Measurements from ENCODE around the gene HSPA8. TPM values are rescaled to one million over a fixed set of nuclear protein-coding genes. Genes with fewer than 3 reads are reported as not detected.

HSPA8 gene
- total and polyA plus RNA-seq, 2 of the 4 experiments (the other 2 are of a cell fraction) = 2,309 to 4,346 TPM

DNA sequence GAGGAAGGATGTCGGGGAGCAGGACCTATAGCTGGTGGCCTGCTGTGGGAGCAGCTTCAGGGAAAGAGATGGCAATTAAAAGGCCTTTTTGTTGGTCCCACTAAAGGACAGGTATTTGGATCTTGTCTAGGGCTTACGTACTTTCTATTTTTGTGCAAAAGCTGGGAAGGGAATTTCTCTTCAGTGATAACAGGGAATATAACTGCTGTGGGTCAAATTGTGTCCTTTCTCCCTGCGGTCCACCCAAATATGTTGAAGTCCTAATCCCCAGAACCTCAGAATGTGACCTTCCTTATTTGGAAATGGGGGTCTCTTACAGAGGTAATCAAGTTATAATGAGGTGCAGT is 14.0 kb downstream of the HSPA8 start:
- H2BK5ac ChIP-seq (ENCODE audit: low read depth, low read length, poor library complexity, severe bottlenecking) = no peak overlapping the region
- no peak overlapping the region for H2AFZ ChIP-seq (replicated peaks; ENCODE audit: low read length, poor library complexity)
- WGBS, 2 experiments (ENCODE audit: extremely low coverage in 2 of 2, insufficient read length in 1 of 2) = 91% methylated on average over 1 of the region's 3 CpGs; no CpG with 5 or more reads in 1 of the 2 experiments
- H4K5ac ChIP-seq (ENCODE audit: low read depth, low read length) = no peak overlapping the region
- no peak overlapping the region for H2AK9ac ChIP-seq (replicated peaks; ENCODE audit: low read depth, low read length, poor library complexity)
- H3K27me3 ChIP-seq (ENCODE audit: control insufficient read depth, insufficient read depth, low read length) = peaks cover 11% of the 10 kb centered on the region
- H3K14ac ChIP-seq (replicated peaks; ENCODE audit: low read depth, low read length) = no peak overlapping the region
- in situ Hi-C loops (cut with MboI; ENCODE audit: low sequenced_read_pairs) (no loop called here), intact Hi-C loops (cut with micrococcal nuclease) (no loop called here), dilution Hi-C loops (cut with HindIII; ENCODE audit: low sequenced_read_pairs, unreplicated experiment) (loop anchor here (25.0 kb wide), 1 partner anchor 186 kb away; no protein-coding TSS in a partner anchor)
- no peaks in the 10 kb centered on the region for H3K79me1 ChIP-seq (ENCODE audit: low read depth in 1 of 2, low read length in 2 of 2)
- no peak overlapping the region for H3K4me2 ChIP-seq (ENCODE audit: low read depth, low read length)
- H3K56ac ChIP-seq (ENCODE audit: extremely low read depth, insufficient read depth, low read length) = no peak overlapping the region
- no peak overlapping the region for H3K4ac ChIP-seq (ENCODE audit: low read depth, low read length)
- H3K23ac ChIP-seq (ENCODE audit: low read depth, low read length) = no peak overlapping the region
- H4K8ac ChIP-seq (ENCODE audit: low read depth in 2 of 2, low read length in 2 of 2) = no peak overlapping the region
- no peaks in the 10 kb centered on the region for H3K4me1 ChIP-seq (ENCODE audit: control insufficient read depth, insufficient read depth, low read length)
- H2BK15ac ChIP-seq (ENCODE audit: low read depth, low read length) = no peak overlapping the region
- H3K9me1 ChIP-seq (ENCODE audit: insufficient read depth, low read length) = 0 out of 2 replicates have a peak, but pooled peaks cover 3% of the 10 kb centered on the region
- peaks cover under 1% of the 10 kb centered on the region; the same call in 1 of the 2 replicates for H4K20me1 ChIP-seq (ENCODE audit: insufficient read depth, low read length)
- ChIA-PET POLR2A (ENCODE audit: unreplicated experiment) (no interaction called here), CTCF (interaction anchor here (1.4 kb wide), 1 partner anchor 9 kb away, joined by 3 read pairs; no protein-coding TSS in a partner anchor)
- no peak overlapping the region for H4K91ac ChIP-seq (ENCODE audit: insufficient read depth, low read depth, low read length)
- no peak overlapping the region for H2BK20ac ChIP-seq (ENCODE audit: low read depth, low read length)
- ATAC-seq (ENCODE audit: low read depth) (no peak), DNase-seq (no peak)
- H3K36me3 ChIP-seq (ENCODE audit: control insufficient read depth, insufficient read depth, low read length) = no peaks in the 10 kb centered on the region
- H2AK5ac ChIP-seq (ENCODE audit: low read depth, low read length) = no peak overlapping the region
- TF ChIP-seq BHLHE40 (IDR thresholded peaks at IDR 0.05; ENCODE audit: low read depth, low read length) = no peak
- TF ChIP-seq MXI1 (IDR thresholded peaks at IDR 0.05; ENCODE audit: borderline replicate concordance, low read depth, low read length) = no peak
- no peak for TF ChIP-seq POLR2A (IDR thresholded peaks at IDR 0.05; ENCODE audit: low read depth, low read length)
- no peak for TF ChIP-seq CEBPB (IDR thresholded peaks at IDR 0.05; ENCODE audit: low read depth, low read length)
- TF ChIP-seq, protein P1, sequence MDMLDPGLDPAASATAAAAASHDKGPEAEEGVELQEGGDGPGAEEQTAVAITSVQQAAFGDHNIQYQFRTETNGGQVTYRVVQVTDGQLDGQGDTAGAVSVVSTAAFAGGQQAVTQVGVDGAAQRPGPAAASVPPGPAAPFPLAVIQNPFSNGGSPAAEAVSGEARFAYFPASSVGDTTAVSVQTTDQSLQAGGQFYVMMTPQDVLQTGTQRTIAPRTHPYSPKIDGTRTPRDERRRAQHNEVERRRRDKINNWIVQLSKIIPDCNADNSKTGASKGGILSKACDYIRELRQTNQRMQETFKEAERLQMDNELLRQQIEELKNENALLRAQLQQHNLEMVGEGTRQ (IDR thresholded peaks at IDR 0.05; ENCODE audit: low read depth, low read length) = no peak
- no peak for TF ChIP-seq ELK1 (IDR thresholded peaks at IDR 0.05; ENCODE audit: borderline replicate concordance, low read depth, low read length)
- TF ChIP-seq NFE2L2 (IDR thresholded peaks at IDR 0.05; ENCODE audit: low read depth, low read length) = no peak
- no peak for TF ChIP-seq SMC3 (IDR thresholded peaks at IDR 0.05; ENCODE audit: low read depth, low read length)
- TF ChIP-seq FOS (IDR thresholded peaks at IDR 0.05; ENCODE audit: low read depth, low read length) = no peak
- no peak for TF ChIP-seq CTCF (conservative IDR thresholded peaks at IDR 0.05; ENCODE audit: low read depth, low read length)
- TF ChIP-seq MAZ (IDR thresholded peaks at IDR 0.05; ENCODE audit: borderline replicate concordance, low read depth, low read length) = no peak
- no peak overlapping the region for H2BK120ac ChIP-seq (ENCODE audit: low read depth, low read length)
- no peak overlapping the region for H3K27ac ChIP-seq (ENCODE audit: insufficient read depth, low read length)
- H3K18ac ChIP-seq (ENCODE audit: low read depth, low read length) = no peak overlapping the region
- no peak overlapping the region for H3K9ac ChIP-seq (ENCODE audit: low read depth, low read length)
- no TSS peak for BruUV-seq (replicated peaks)
- no peaks in the 10 kb centered on the region for H3K9me3 ChIP-seq (ENCODE audit: control insufficient read depth, insufficient read depth, low read length)
- no peak overlapping the region for H3K4me3 ChIP-seq (ENCODE audit: insufficient read depth, low read depth, low read length)
